Neural progenitor cell (in vitro differentiated cells): ENCODE measurements around the gene AGPAT4. TPM values are rescaled to one million over a fixed set of nuclear protein-coding genes. Genes with fewer than 3 reads are reported as not detected.

Source experiments
- DNase-seq: peaks from one replicate; pipeline ENCODE4 v3.0.0-alpha.2; 2016; ENCODE audit warnings: low spot score
- H2AFZ ChIP-seq: fragments of 200-600 bp; sonication (generic); replicated peaks from 2 replicates; pipeline ENCODE4 v1.6.1; 2016; ENCODE audit warnings: antibody characterized with exemption
- H3F3A ChIP-seq: fragments of 200-600 bp; sonication (generic); 2 replicates; pipeline ENCODE4 v1.6.1; 2016; ENCODE audit warnings: antibody characterized with exemption, low read depth
- H3K27ac ChIP-seq: fragments of 200-600 bp; sonication (generic); 2 replicates; pipeline ENCODE4 v1.5.1; 2016; ENCODE audit warnings: mild to moderate bottlenecking
- H3K27me3 ChIP-seq: fragments of 200-600 bp; sonication (generic); 2 replicates; pipeline ENCODE4 v1.6.1; 2016; ENCODE audit warnings: mild to moderate bottlenecking, moderate library complexity
- H3K36me3 ChIP-seq: fragments of 200-600 bp; sonication (generic); 2 replicates; pipeline ENCODE4 v1.5.1; 2016
- H3K4me1 ChIP-seq: fragments of 200-600 bp; sonication (generic); 2 replicates; pipeline ENCODE4 v1.6.1; 2016; ENCODE audit warnings: mixed run types
- H3K4me2 ChIP-seq: fragments of 200-600 bp; sonication (generic); 2 replicates; pipeline ENCODE4 v1.6.1; 2016
- H3K4me3 ChIP-seq: fragments of 200-600 bp; sonication (generic); 2 replicates; pipeline ENCODE4 v1.5.1; 2016
- H3K79me2 ChIP-seq: fragments of 200-600 bp; sonication (generic); 2 replicates; pipeline ENCODE4 v1.6.1; 2016; ENCODE audit warnings: low read depth
- H3K9ac ChIP-seq: fragments of 200-600 bp; sonication (generic); 2 replicates; pipeline ENCODE4 v1.6.1; 2016
- H3K9me3 ChIP-seq: fragments of 200-600 bp; sonication (generic); 2 replicates; pipeline ENCODE4 v1.5.1; 2016; ENCODE audit warnings: low read depth
- H4K20me1 ChIP-seq: fragments of 200-600 bp; sonication (generic); 2 replicates; pipeline ENCODE4 v1.6.1; 2016; ENCODE audit warnings: low read depth
- H3K27ac Mint-ChIP-seq: 3 replicates; pipeline ENCODE4 v1.8.0; 2021; ENCODE audit warnings: mixed read lengths
- H3K27me3 Mint-ChIP-seq: 2 replicates; pipeline ENCODE4 v1.8.0; 2022; ENCODE audit warnings: low read depth, mild to moderate bottlenecking, inconsistent platforms, moderate library complexity, mixed read lengths; ENCODE audit not compliant: insufficient read depth
- H3K36me3 Mint-ChIP-seq: 3 replicates; pipeline ENCODE4 v1.8.0; 2021; ENCODE audit warnings: mixed read lengths
- H3K4me1 Mint-ChIP-seq: 3 replicates; pipeline ENCODE4 v1.8.0; 2021; ENCODE audit warnings: mixed read lengths
- H3K4me3 Mint-ChIP-seq: 3 replicates; pipeline ENCODE4 v1.8.0; 2021; ENCODE audit warnings: mild to moderate bottlenecking, moderate library complexity, mixed read lengths
- H3K9me3 Mint-ChIP-seq: 3 replicates; pipeline ENCODE4 v1.8.0; 2020; ENCODE audit warnings: mixed read lengths
- EZH2 ChIP-seq: fragments of 200-600 bp; sonication (generic); IDR thresholded peaks from 2 replicates; pipeline ENCODE4 v1.6.1; 2017; ENCODE audit warnings: antibody characterized with exemption, mild to moderate bottlenecking, moderate library complexity
- EZH2phosphoT487 ChIP-seq: fragments of 200-600 bp; sonication (generic); IDR thresholded peaks from 2 replicates; pipeline ENCODE4 v1.6.1; 2017; ENCODE audit warnings: antibody characterized with exemption
- total RNA-seq: library from RNA; depleted of rRNA; stranded (reverse); fragments of >200 nt; gene quantifications from 2 replicates; pipeline ENCODE4 v1.2.3, GENCODE V29; 2015; ENCODE audit warnings: low replicate concordance
- TF ChIP-seq, protein P1 (sequence below): fragments of 200-600 bp; sonication (generic); IDR thresholded peaks from 2 replicates; pipeline ENCODE4 v1.5.1; 2017; ENCODE audit warnings: antibody characterized with exemption, mild to moderate bottlenecking

Gene AGPAT4
- total RNA-seq, 1 donor from 2014 or later = 30.5 TPM

DNA sequence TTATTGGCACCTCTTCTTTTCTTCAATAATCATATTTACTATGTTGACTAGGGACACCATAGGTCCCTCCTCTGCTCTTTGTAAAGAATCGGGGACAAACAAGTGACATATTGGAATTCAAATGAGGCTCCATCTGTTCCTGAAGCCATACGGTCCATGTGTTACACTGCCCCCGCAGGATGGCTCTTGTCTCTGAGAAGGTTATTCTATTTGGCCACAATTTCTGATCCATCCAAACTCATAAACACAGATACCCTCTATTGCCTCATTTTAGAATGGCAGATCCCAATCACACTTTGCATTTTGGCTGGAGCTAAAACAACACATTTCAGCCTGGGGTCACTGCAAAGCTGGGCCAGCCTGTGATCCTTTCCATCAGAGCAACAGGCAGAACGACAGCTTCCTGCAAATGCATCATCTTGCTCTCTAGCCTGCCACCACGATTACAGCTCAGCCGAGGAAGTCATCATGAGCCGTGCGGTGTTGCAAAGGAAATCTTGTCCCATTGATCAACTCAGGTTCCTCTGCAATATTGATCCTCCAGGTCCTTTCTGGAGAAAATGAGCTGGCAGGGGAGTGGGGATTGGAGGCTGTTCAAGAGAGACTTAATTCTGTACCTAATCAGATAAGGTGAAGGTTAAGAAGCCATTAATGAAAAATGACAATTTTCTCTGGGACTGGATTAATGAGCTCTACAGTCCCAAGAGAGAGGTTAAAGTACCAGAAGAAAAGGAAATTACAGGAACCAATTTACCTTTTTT, 73.1 kb downstream of the AGPAT4 start:
- H3K4me1 Mint-ChIP-seq = no peaks in the 10 kb centered on the region

DNA sequence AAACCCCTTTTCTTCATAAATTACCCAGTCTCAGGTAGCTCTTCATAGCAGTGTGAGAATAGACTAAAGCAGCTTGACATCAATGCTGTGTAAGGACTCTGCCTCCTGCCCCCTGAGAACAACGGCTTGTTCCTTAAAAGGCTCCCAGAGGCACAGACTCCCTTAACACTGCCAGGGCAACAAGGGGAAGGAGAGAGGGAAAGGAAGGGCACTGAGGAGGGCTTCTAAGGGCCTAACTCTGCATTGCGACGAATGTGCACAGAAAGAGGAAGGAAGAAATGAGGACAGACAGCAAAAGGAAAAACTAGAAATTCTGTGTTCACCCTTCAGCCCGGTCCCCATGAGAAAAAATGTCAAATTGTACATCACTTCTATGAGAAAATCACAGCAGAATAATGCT, 74.0 kb downstream of the AGPAT4 start:
- Histone ChIP-seq H3F3A (no peaks in the 10 kb centered on the region), H3K4me1 (no peaks in the 10 kb centered on the region), H3K4me3 (no peak overlapping the region), H2AFZ (no peak overlapping the region), H3K4me2 (no peak overlapping the region), H3K27me3 (no peaks in the 10 kb centered on the region), H3K9ac (no peak overlapping the region), H3K27ac (no peak overlapping the region), H3K79me2 (peaks cover 32% of the 10 kb centered on the region), H3K9me3 (no peaks in the 10 kb centered on the region), H4K20me1 (no peaks in the 10 kb centered on the region), H3K36me3 (no peaks in the 10 kb centered on the region)
- DNase-seq = no peak
- H3K4me1 Mint-ChIP-seq = no peaks in the 10 kb centered on the region
- H3K36me3 Mint-ChIP-seq = peaks cover 72% of the 10 kb centered on the region
- peaks cover 5% of the 10 kb centered on the region for H3K27me3 Mint-ChIP-seq
- no peak overlapping the region for H3K27ac Mint-ChIP-seq
- TF ChIP-seq, protein P1, sequence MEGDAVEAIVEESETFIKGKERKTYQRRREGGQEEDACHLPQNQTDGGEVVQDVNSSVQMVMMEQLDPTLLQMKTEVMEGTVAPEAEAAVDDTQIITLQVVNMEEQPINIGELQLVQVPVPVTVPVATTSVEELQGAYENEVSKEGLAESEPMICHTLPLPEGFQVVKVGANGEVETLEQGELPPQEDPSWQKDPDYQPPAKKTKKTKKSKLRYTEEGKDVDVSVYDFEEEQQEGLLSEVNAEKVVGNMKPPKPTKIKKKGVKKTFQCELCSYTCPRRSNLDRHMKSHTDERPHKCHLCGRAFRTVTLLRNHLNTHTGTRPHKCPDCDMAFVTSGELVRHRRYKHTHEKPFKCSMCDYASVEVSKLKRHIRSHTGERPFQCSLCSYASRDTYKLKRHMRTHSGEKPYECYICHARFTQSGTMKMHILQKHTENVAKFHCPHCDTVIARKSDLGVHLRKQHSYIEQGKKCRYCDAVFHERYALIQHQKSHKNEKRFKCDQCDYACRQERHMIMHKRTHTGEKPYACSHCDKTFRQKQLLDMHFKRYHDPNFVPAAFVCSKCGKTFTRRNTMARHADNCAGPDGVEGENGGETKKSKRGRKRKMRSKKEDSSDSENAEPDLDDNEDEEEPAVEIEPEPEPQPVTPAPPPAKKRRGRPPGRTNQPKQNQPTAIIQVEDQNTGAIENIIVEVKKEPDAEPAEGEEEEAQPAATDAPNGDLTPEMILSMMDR = no peak
- TF ChIP-seq EZH2 = no peak
- no peak for TF ChIP-seq EZH2phosphoT487
- H3K9me3 Mint-ChIP-seq = peaks cover 24% of the 10 kb centered on the region
- H3K4me3 Mint-ChIP-seq = no peak overlapping the region

More for the DNA sequence above, 73.1 kb downstream of the AGPAT4 start:
- Histone ChIP-seq H3K79me2 (peaks cover 35% of the 10 kb centered on the region), H3K27ac (no peak overlapping the region), H3K4me1 (no peaks in the 10 kb centered on the region), H3K4me3 (no peak overlapping the region), H3K27me3 (no peaks in the 10 kb centered on the region), H3F3A (no peaks in the 10 kb centered on the region), H3K36me3 (no peaks in the 10 kb centered on the region), H2AFZ (no peak overlapping the region), H3K9me3 (no peaks in the 10 kb centered on the region), H3K9ac (no peak overlapping the region), H4K20me1 (no peaks in the 10 kb centered on the region), H3K4me2 (no peak overlapping the region)
- peak overlapping the region; percentile 54 for H3K27ac Mint-ChIP-seq
- TF ChIP-seq, protein P1 = peak; percentile 30
- TF ChIP-seq EZH2phosphoT487 = no peak
- H3K27me3 Mint-ChIP-seq = peaks cover 5% of the 10 kb centered on the region
- H3K36me3 Mint-ChIP-seq = peaks cover 74% of the 10 kb centered on the region
- H3K4me3 Mint-ChIP-seq = no peak overlapping the region
- no peak for DNase-seq
- peaks cover 27% of the 10 kb centered on the region for H3K9me3 Mint-ChIP-seq

DNA sequence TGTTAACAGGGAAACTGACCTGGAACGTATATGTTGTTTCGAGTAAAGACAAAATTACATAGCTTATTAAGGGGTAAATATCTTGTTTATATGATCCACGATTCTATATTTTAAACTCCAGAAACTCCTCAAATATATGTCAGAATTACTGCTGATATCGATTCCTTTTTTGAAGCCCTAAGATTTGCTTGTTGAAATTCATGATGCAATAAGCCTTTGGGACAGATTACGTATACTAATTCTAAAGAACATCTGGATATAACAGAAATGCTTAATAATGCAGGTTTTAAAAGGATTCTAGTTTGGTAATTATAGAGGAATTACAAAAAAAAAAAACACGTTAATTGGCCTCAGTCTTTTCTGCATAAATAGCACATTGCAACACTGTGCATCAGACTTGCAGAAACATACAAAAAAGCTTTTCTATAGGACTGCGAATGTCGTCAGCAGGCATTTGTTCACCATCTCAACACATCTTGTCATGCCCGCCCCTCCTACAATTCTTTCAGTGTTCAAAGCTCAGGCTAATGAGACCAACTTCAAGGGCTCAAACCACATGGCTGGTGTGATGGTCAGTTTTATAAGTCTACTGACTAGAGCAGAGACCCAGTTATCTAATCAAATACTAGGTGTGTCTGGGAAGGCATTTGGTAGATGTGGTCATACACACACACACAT, 74.9 kb downstream of the AGPAT4 start:
- Mint-ChIP-seq H3K9me3 (peaks cover 22% of the 10 kb centered on the region), H3K27me3 (peaks cover 5% of the 10 kb centered on the region), H3K27ac (no peak overlapping the region), H3K36me3 (peaks cover 71% of the 10 kb centered on the region), H3K4me3 (no peak overlapping the region), H3K4me1 (no peaks in the 10 kb centered on the region)
- Histone ChIP-seq H3K4me3 (no peak overlapping the region), H4K20me1 (no peaks in the 10 kb centered on the region), H3K27ac (no peak overlapping the region), H3K27me3 (no peaks in the 10 kb centered on the region), H3F3A (no peaks in the 10 kb centered on the region), H3K4me2 (no peak overlapping the region), H3K4me1 (no peaks in the 10 kb centered on the region), H3K9me3 (no peaks in the 10 kb centered on the region), H3K36me3 (no peaks in the 10 kb centered on the region), H2AFZ (no peak overlapping the region), H3K79me2 (peaks cover 30% of the 10 kb centered on the region), H3K9ac (no peak overlapping the region)
- TF ChIP-seq EZH2 = no peak
- no peak for TF ChIP-seq EZH2phosphoT487
- TF ChIP-seq, protein P1 = no peak
- no peak for DNase-seq
